Measurements from ENCODE around the gene GJB1. TPM values are rescaled to one million over a fixed set of nuclear protein-coding genes. Genes with fewer than 3 reads are reported as not detected.
A peak's percentile ranks its signal among the peaks of the same experiment; 100 is the strongest.

Gene GJB1
- total and polyA plus RNA-seq, 9 of the 15 experiments (the other 6 are each of a cell fraction or from before 2014, with no cell fraction given), result 0.11 TPM; not detected in 8

DNA sequence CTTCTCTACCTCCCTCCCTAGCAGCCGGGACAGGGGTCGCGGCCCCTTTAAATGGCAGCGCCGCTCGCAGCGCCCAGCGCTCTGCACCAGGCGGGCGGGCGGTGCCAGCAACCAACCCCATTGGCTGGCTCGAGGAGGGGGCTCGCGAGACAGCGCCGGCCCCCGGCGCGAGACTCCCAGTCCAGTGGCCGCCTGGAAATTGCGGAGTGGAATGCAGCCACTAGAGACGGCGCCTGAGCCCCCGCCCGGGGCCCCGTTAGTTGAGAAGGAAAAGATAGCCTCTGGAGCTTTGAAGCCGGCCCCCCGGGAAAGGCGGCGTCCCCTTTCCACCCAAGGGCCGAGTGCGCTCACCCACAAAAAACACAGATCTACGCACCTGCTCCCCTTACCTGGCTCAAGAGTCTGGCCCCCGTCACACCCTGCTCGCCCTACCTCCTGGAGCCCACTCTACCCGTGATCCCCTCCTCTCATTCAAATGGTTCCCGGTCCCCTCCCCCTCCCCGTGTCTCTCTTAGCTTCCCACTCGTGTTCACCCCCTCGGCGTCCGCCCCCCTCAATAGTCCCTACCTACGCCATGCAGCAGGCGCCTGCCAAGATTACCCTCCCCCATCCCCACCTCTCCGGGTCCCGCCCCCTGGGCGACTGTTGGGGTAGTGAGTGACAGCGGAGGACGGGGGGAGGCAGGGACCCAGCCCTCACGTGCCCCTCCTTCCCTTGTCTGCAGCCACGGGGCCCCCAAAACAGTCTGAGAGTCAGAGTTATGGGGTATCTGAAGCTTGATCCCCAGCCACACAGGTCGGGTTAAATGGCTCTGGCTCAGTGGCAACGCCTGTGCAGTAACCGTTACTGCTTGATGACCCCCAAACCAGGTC lies 31.3 kb downstream of the GJB1 start, which contains the start of gene ZMYM3 (continued):
- TF ChIP-seq, protein P1, sequence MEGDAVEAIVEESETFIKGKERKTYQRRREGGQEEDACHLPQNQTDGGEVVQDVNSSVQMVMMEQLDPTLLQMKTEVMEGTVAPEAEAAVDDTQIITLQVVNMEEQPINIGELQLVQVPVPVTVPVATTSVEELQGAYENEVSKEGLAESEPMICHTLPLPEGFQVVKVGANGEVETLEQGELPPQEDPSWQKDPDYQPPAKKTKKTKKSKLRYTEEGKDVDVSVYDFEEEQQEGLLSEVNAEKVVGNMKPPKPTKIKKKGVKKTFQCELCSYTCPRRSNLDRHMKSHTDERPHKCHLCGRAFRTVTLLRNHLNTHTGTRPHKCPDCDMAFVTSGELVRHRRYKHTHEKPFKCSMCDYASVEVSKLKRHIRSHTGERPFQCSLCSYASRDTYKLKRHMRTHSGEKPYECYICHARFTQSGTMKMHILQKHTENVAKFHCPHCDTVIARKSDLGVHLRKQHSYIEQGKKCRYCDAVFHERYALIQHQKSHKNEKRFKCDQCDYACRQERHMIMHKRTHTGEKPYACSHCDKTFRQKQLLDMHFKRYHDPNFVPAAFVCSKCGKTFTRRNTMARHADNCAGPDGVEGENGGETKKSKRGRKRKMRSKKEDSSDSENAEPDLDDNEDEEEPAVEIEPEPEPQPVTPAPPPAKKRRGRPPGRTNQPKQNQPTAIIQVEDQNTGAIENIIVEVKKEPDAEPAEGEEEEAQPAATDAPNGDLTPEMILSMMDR (IDR thresholded peaks at IDR 0.05 in 2 of 3, conservative IDR thresholded peaks at IDR 0.05 in 1 of 3; ENCODE audit: insufficient read depth in 2 of 3, low read depth in 1 of 3, low read length in 3 of 3), result no peak
- TF ChIP-seq CHD2 (IDR thresholded peaks at IDR 0.05; ENCODE audit: low read depth, low read length), result peak; percentile 98
- TF ChIP-seq ZEB2 (IDR thresholded peaks at IDR 0.05), result peak; percentile 14; the same call in 1 of the 2 replicates
- no peak for TF ChIP-seq KLF10 (CRISPR knock-in tag; IDR thresholded peaks at IDR 0.05)
- no peak for TF ChIP-seq TFAM (CRISPR knock-in tag; conservative IDR thresholded peaks at IDR 0.05)
- TF ChIP-seq ELF2 (CRISPR knock-in tag; IDR thresholded peaks at IDR 0.05), result no peak
- TF ChIP-seq FOXK2 (conservative IDR thresholded peaks at IDR 0.05 in 1 of 2, IDR thresholded peaks at IDR 0.05 in 1 of 2; ENCODE audit: low read depth in 2 of 2), result no peak
- TF ChIP-seq CHD4 (IDR thresholded peaks at IDR 0.05; ENCODE audit: insufficient read depth, insufficient replicate concordance, low read depth, low read length, poor library complexity, severe bottlenecking), result no peak
- peak; percentile 59 for TF ChIP-seq MEIS2 (IDR thresholded peaks at IDR 0.05; ENCODE audit: partially characterized antibody)
- no peak for TF ChIP-seq NFATC3 (IDR thresholded peaks at IDR 0.05)
- TF ChIP-seq SIRT6 (IDR thresholded peaks at IDR 0.05; ENCODE audit: low read depth, low read length), result no peak
- TF ChIP-seq PHB2 (IDR thresholded peaks at IDR 0.05; ENCODE audit: low read depth), result no peak
- no peak for TF ChIP-seq ZNF347 (CRISPR knock-in tag; IDR thresholded peaks at IDR 0.05; ENCODE audit: low read depth)
- peak; percentile 67 for TF ChIP-seq CCNT2 (IDR thresholded peaks at IDR 0.05; ENCODE audit: borderline replicate concordance, extremely low read depth, insufficient read length, low read depth, low read length)
- peak; percentile 55; the same call in 1 of the 2 replicates for TF ChIP-seq SMAD4 (CRISPR knock-in tag; conservative IDR thresholded peaks at IDR 0.05)
- peak; percentile 76 for TF ChIP-seq RBFOX2 (IDR thresholded peaks at IDR 0.05; ENCODE audit: low read depth, low read length)
- TF ChIP-seq, protein P2, sequence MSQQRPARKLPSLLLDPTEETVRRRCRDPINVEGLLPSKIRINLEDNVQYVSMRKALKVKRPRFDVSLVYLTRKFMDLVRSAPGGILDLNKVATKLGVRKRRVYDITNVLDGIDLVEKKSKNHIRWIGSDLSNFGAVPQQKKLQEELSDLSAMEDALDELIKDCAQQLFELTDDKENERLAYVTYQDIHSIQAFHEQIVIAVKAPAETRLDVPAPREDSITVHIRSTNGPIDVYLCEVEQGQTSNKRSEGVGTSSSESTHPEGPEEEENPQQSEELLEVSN (IDR thresholded peaks at IDR 0.05; ENCODE audit: borderline replicate concordance in 1 of 2, extremely low read depth in 1 of 2, insufficient read depth in 1 of 2, insufficient read length in 1 of 2, low read depth in 1 of 2, low read length in 1 of 2, poor library complexity in 1 of 2, severe bottlenecking in 1 of 2), result peak in 1 of 2 experiments; percentile 51
- TF ChIP-seq, protein P3, sequence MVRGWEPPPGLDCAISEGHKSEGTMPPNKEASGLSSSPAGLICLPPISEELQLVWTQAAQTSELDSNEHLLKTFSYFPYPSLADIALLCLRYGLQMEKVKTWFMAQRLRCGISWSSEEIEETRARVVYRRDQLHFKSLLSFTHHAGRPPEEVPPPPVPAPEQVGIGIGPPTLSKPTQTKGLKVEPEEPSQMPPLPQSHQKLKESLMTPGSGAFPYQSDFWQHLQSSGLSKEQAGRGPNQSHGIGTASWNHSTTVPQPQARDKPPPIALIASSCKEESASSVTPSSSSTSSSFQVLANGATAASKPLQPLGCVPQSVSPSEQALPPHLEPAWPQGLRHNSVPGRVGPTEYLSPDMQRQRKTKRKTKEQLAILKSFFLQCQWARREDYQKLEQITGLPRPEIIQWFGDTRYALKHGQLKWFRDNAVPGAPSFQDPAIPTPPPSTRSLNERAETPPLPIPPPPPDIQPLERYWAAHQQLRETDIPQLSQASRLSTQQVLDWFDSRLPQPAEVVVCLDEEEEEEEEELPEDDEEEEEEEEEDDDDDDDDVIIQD (CRISPR knock-in tag; IDR thresholded peaks at IDR 0.05), result no peak
- TF ChIP-seq NRF1 (conservative IDR thresholded peaks at IDR 0.05 in 1 of 2, IDR thresholded peaks at IDR 0.05 in 1 of 2), result peak; percentile 43 to 52
- no peak for TF ChIP-seq MEF2A (IDR thresholded peaks at IDR 0.05; ENCODE audit: control insufficient read depth, low read depth, low read length)
- TF ChIP-seq, protein P4, sequence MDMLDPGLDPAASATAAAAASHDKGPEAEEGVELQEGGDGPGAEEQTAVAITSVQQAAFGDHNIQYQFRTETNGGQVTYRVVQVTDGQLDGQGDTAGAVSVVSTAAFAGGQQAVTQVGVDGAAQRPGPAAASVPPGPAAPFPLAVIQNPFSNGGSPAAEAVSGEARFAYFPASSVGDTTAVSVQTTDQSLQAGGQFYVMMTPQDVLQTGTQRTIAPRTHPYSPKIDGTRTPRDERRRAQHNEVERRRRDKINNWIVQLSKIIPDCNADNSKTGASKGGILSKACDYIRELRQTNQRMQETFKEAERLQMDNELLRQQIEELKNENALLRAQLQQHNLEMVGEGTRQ (CRISPR knock-in tag; IDR thresholded peaks at IDR 0.05), result peak; percentile 62

Data from K562 (cell line).